K562 (cell line): ENCODE results near the gene APOO. TPM values are rescaled to one million over a fixed set of nuclear protein-coding genes. Genes with fewer than 3 reads are reported as not detected.
A peak's percentile ranks its signal among the peaks of the same experiment; 100 is the strongest.

ENCODE experiments used
- ATAC-seq: fragments of 200-7000 bp; cut with Tn5 transposase; 3 replicates; pipeline ENCODE4 v1.9.1; 2020; ENCODE audit warnings: moderate library complexity
- BruUV-seq: library from RNA; stranded (reverse); fragments of 400-500 nt; replicated peaks from 2 replicates; lab custom pipeline; 2021; lab: Mats Ljungman, UMichigan
- CTCF ChIA-PET: fragments of 300-600 bp; formaldehyde crosslinking; extraction: SDS; loops from one replicate; lab custom pipeline; 2021; ENCODE audit warnings: low intra/inter-chr PET ratio; lab: Yijun Ruan, JAX
- POLR2A ChIA-PET: fragments of 300-600, 350-650 bp; sonication (Branson Sonifier 250); formaldehyde crosslinking; extraction: SDS; loops from one replicate; lab custom pipeline; 2021; ENCODE audit warnings: antibody characterized with exemption, inconsistent platforms; lab: Yijun Ruan, JAX
- DNase-seq, 4 experiments: peaks; one replicate each; pipeline versions ENCODE4 v3.0.0 to v3.0.0-alpha.2; 2011 to 2018; ENCODE audit warnings: low spot score in 3 of 4, mixed read lengths in 3 of 4; ENCODE audit errors: extremely low read depth in 1 of 4
- FAIRE-seq: peaks from 2 replicates; lab custom pipeline; 2011; peaks lifted over from hg19 to GRCh38; lab: Jason Lieb, UNC
- H2AFZ ChIP-seq: 2 replicates; pipeline ENCODE4 v1.6.0; 2011; ENCODE audit warnings: low read depth, low read length, control low read depth, inconsistent platforms
- H3K27ac ChIP-seq: fragments of 200-600 bp; 3 replicates; pipeline ENCODE4 v1.8.0; 2011; ENCODE audit warnings: low read depth, mild to moderate bottlenecking, control low read depth, inconsistent platforms, low read length, moderate library complexity, mixed read lengths; ENCODE audit errors: extremely low read depth
- H3K27me3 ChIP-seq, 2 experiments: fragments of 300-600 bp in 1 of 2; 2 replicates in 1 of 2; 3 replicates in 1 of 2; pipeline versions ENCODE4 v1.6.0 to v1.8.0; 2011; ENCODE audit warnings: inconsistent platforms in 2 of 2, low read length in 2 of 2, mild to moderate bottlenecking in 1 of 2, mixed read lengths in 1 of 2, moderate library complexity in 1 of 2; ENCODE audit not compliant: control insufficient read depth in 2 of 2, insufficient read depth in 2 of 2
- H3K36me3 ChIP-seq: fragments of 300-600 bp; 3 replicates; pipeline ENCODE4 v1.8.0; 2011; ENCODE audit warnings: mild to moderate bottlenecking, low read length, inconsistent platforms; ENCODE audit not compliant: control insufficient read depth, insufficient read depth
- H3K4me1 ChIP-seq, 2 experiments: fragments of 200-600 bp in 1 of 2; replicated peaks in 1 of 2; 2 replicates in 1 of 2; 3 replicates in 1 of 2; pipeline versions ENCODE4 v1.5.1 to v1.8.0; 2011; ENCODE audit warnings: inconsistent platforms in 2 of 2, low read length in 2 of 2, mild to moderate bottlenecking in 1 of 2, mixed read lengths in 1 of 2, moderate library complexity in 1 of 2; ENCODE audit not compliant: control insufficient read depth in 2 of 2, insufficient read depth in 2 of 2
- H3K4me2 ChIP-seq: 2 replicates; pipeline ENCODE4 v1.6.1; 2011; ENCODE audit warnings: low read length, control low read depth, inconsistent platforms, mixed read lengths; ENCODE audit not compliant: insufficient read depth
- H3K4me3 ChIP-seq: fragments of 200-600 bp; sonication (generic), shearing (Covaris generic); 2 replicates; pipeline ENCODE4 v1.5.1; 2016; ENCODE audit warnings: control low read depth, inconsistent platforms
- H3K79me2 ChIP-seq: fragments of 200-600 bp; 3 replicates; pipeline ENCODE4 v1.8.0; 2011; ENCODE audit warnings: low read length, inconsistent platforms; ENCODE audit not compliant: control insufficient read depth, insufficient read depth
- H3K9ac ChIP-seq, 2 experiments: 2 replicates each; pipeline versions ENCODE4 v1.6.0 to v1.6.1; 2011; ENCODE audit warnings: low read depth in 2 of 2, low read length in 2 of 2, control low read depth in 1 of 2, inconsistent platforms in 1 of 2, mild to moderate bottlenecking in 1 of 2, mixed read lengths in 1 of 2; ENCODE audit not compliant: insufficient read depth in 1 of 2
- H3K9me1 ChIP-seq: one replicate; pipeline ENCODE4 v1.6.0; 2011; ENCODE audit warnings: inconsistent platforms, mild to moderate bottlenecking, low read length, moderate library complexity; ENCODE audit not compliant: control insufficient read depth, insufficient read depth
- H3K9me3 ChIP-seq: replicated peaks from 2 replicates; pipeline ENCODE4 v1.5.1; 2011; ENCODE audit warnings: low read depth, low read length, inconsistent platforms; ENCODE audit not compliant: control insufficient read depth, insufficient read depth
- H4K20me1 ChIP-seq: replicated peaks from 2 replicates; pipeline ENCODE4 v1.6.1; 2011; ENCODE audit warnings: low read length, inconsistent platforms, mixed read lengths; ENCODE audit not compliant: control insufficient read depth, insufficient read depth
- ARHGAP35 ChIP-seq: fragments of 450-650 bp; IDR thresholded peaks from 2 replicates; pipeline ENCODE4 v1.6.1; 2018; ENCODE audit not compliant: partially characterized antibody
- ATF1 ChIP-seq, 2 experiments: fragments of 450-650 bp in 1 of 2; IDR thresholded peaks; 2 replicates each; pipeline ENCODE4 v1.6.1; 2016; ENCODE audit warnings: missing compliant biosample characterization in 1 of 2, missing genetic modification characterization in 1 of 2
- CREB1 ChIP-seq, 2 experiments: sonication (generic) in 1 of 2; formaldehyde crosslinking in 1 of 2; IDR thresholded peaks; 2 replicates each; pipeline versions ENCODE4 v1.6.1 to v1.8.0; 2012 to 2022; ENCODE audit warnings: inconsistent platforms in 1 of 2, mild to moderate bottlenecking in 1 of 2, missing genetic modification reagents in 1 of 2, moderate library complexity in 1 of 2
- JUNB ChIP-seq: fragments of 450-650 bp; formaldehyde crosslinking; conservative IDR thresholded peaks from 2 replicates; pipeline ENCODE4 v1.4.0; 2020; ENCODE audit warnings: mild to moderate bottlenecking
- KLF10 ChIP-seq: fragments of 250-450 bp; sonication (Bioruptor Pico); IDR thresholded peaks from 2 replicates; pipeline ENCODE4 v1.6.1; 2021; ENCODE audit warnings: matching md5 sums
- MYC ChIP-seq, 2 experiments: fragments of 250-450 bp in 1 of 2; sonication (Bioruptor Pico) in 1 of 2; IDR thresholded peaks; 2 replicates each; pipeline versions ENCODE4 v1.5.1 to v1.6.1; 2012 to 2021; ENCODE audit warnings: low read depth in 2 of 2, borderline replicate concordance in 1 of 2, improper control_type of control experiment in 1 of 2, low read length in 1 of 2, mild to moderate bottlenecking in 1 of 2, moderate library complexity in 1 of 2
- TCF7L2 ChIP-seq: fragments of 150-350 bp; IDR thresholded peaks from 2 replicates; pipeline ENCODE4 v1.6.1; 2016; ENCODE audit warnings: low read depth, mild to moderate bottlenecking, low read length, moderate library complexity
- ZFP36 ChIP-seq: fragments of 150-350 bp; IDR thresholded peaks from 2 replicates; pipeline ENCODE4 v1.6.1; 2018; ENCODE audit warnings: low read length, low read depth; ENCODE audit not compliant: partially characterized antibody
- ZNF592 ChIP-seq: fragments of 450-650 bp; IDR thresholded peaks from 2 replicates; pipeline ENCODE4 v1.6.1; 2017; ENCODE audit warnings: antibody characterized with exemption, mild to moderate bottlenecking
- WGBS: fragments of 100-300 bp; shearing (Covaris generic); methylation state at CpG from one replicate; pipeline ENCODE4 v1.1.6; 2016; ENCODE audit warnings: low coverage, mixed read lengths; ENCODE audit not compliant: insufficient coverage; ENCODE audit errors: missing lambda C conversion rate; 5-methylcytosine and 5-hydroxymethylcytosine counted together
- in situ Hi-C: fragments of 300-500 bp; cut with MboI; formaldehyde crosslinking; loops from 4 replicates; pipeline ENCODE4 v1.15.0; 2018; ENCODE audit warnings: inconsistent platforms, mixed read lengths
- intact Hi-C: fragments of 100-400 bp; cut with micrococcal nuclease; formaldehyde crosslinking; loops from 2 replicates; pipeline ENCODE4 v1.14.2; 2022
- polyA plus RNA-seq, 8 experiments: library from polyadenylated mRNA; depleted of rRNA in 4 of 8; stranded (reverse) in 5 of 8; unstranded in 3 of 8; fragments of >200 nt; fragmentation: Nextera tagmentation in 2 of 8; fragmentation: Illumina TruSeq in 1 of 8; extraction: Ambion mirVana in 2 of 8; extraction: Trizol in 1 of 8; gene quantifications; 2 replicates each; pipeline versions ENCODE4 v1.2.1 to v1.2.3, GENCODE V29; 2011 to 2014; ENCODE audit warnings: inconsistent platforms in 1 of 8, missing spikeins in 1 of 8
- total RNA-seq, 7 experiments: library from RNA; depleted of rRNA in 6 of 7; stranded (reverse); fragments of >200 nt in 6 of 7; fragmentation: Illumina TruSeq in 2 of 7; extraction: Trizol in 2 of 7; gene quantifications; 2 replicates each; pipeline versions ENCODE4 v1.2.1 to v1.2.3, GENCODE V29; 2011 to 2021; ENCODE audit warnings: low replicate concordance in 1 of 7
- TF ChIP-seq, protein P1 (sequence below): sonication (generic); formaldehyde crosslinking; IDR thresholded peaks from 2 replicates; pipeline ENCODE4 v1.4.0; 2020; ENCODE audit warnings: mild to moderate bottlenecking, missing genetic modification reagents
- TF ChIP-seq, protein P2 (sequence below), 2 experiments: fragments of 450-650 bp in 1 of 2; IDR thresholded peaks; 2 replicates each; pipeline ENCODE4 v1.6.1; 2011 to 2017; ENCODE audit warnings: low read depth in 2 of 2, antibody characterized with exemption in 1 of 2, borderline replicate concordance in 1 of 2, low read length in 1 of 2, mild to moderate bottlenecking in 1 of 2, mixed read lengths in 1 of 2; ENCODE audit not compliant: control insufficient read depth in 1 of 2

The APOO gene
- total and polyA plus RNA-seq, 9 of the 15 experiments (the other 6 are each of a cell fraction or from before 2014, with no cell fraction given), result 37.3 to 76.4 (median 60.8) TPM

DNA sequence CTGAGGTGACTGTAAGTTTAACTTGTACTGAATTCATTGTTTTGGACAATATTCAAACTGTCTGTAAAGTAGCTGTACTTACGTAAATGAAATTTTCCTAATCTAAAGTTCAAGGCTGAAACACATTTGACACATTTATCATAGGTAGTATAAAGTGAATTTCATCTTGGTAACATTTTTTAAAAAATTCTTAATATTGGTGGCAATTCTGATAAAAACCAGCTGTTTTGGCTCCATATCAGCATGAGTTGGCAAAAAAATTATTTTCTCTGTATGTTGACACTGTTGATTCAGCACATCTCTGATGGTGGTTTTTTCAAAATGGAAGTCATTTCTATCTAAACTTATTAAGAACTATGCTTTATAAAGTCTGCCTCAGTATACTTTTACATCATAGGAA is 31.0 kb upstream of the APOO start:
- in situ Hi-C loops, result no loop called here
- Histone ChIP-seq H2AFZ (peak overlapping the region; percentile 73), H3K27me3 (no peaks in the 10 kb centered on the region), H3K9ac (peak overlapping the region in 1 of 2 experiments; percentile 24; a peak in 1 of 4 replicates), H3K4me1 (peaks cover 0 to 11% of the 10 kb centered on the region in 2 experiments; a peak in 3 of 5 replicates), H3K4me3 (no peak overlapping the region), H3K79me2 (no peaks in the 10 kb centered on the region), H4K20me1 (no peaks in the 10 kb centered on the region), H3K36me3 (no peaks in the 10 kb centered on the region), H3K27ac (peak overlapping the region; percentile 59; the same call in 2 of the 3 replicates), H3K9me3 (no peaks in the 10 kb centered on the region), H3K9me1 (no peaks in the 10 kb centered on the region), H3K4me2 (no peak overlapping the region; the same call in 1 of the 2 replicates)
- peak in 2 of 4 experiments; percentile 14 to 22 for DNase-seq
- no peak for FAIRE-seq
- peak; percentile 75 for ATAC-seq
- ChIA-PET POLR2A (interaction anchor here (0.6 to 1.4 kb wide), 3 partner anchors 14 to 115 kb away, joined by 3 to 5 read pairs (median 4); no protein-coding TSS in a partner anchor), CTCF (no interaction called here)
- 80% methylated on average over 1 of the region's 1 CpG for WGBS
- intact Hi-C loops, result no loop called here
- no TSS peak for BruUV-seq
- no peak for TF ChIP-seq KLF10 (CRISPR knock-in tag)
- TF ChIP-seq MYC (IDR thresholded peaks at IDR 0.05; ENCODE audit: low read depth, low read length), result no peak
- no peak for TF ChIP-seq MYC (CRISPR knock-in tag; IDR thresholded peaks at IDR 0.05; ENCODE audit: borderline replicate concordance, low read depth)
- no peak for TF ChIP-seq ATF1 (CRISPR knock-in tag; IDR thresholded peaks at IDR 0.05)
- TF ChIP-seq ATF1 (tag; IDR thresholded peaks at IDR 0.05), result no peak
- TF ChIP-seq ZNF592, result peak; percentile 86
- TF ChIP-seq CREB1 (IDR thresholded peaks at IDR 0.05), result no peak
- no peak for TF ChIP-seq CREB1 (CRISPR knock-in tag; IDR thresholded peaks at IDR 0.05)
- TF ChIP-seq TCF7L2, result no peak
- TF ChIP-seq, protein P1, sequence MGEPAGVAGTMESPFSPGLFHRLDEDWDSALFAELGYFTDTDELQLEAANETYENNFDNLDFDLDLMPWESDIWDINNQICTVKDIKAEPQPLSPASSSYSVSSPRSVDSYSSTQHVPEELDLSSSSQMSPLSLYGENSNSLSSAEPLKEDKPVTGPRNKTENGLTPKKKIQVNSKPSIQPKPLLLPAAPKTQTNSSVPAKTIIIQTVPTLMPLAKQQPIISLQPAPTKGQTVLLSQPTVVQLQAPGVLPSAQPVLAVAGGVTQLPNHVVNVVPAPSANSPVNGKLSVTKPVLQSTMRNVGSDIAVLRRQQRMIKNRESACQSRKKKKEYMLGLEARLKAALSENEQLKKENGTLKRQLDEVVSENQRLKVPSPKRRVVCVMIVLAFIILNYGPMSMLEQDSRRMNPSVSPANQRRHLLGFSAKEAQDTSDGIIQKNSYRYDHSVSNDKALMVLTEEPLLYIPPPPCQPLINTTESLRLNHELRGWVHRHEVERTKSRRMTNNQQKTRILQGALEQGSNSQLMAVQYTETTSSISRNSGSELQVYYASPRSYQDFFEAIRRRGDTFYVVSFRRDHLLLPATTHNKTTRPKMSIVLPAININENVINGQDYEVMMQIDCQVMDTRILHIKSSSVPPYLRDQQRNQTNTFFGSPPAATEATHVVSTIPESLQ (CRISPR knock-in tag), result no peak
- TF ChIP-seq JUNB (CRISPR knock-in tag), result no peak
- TF ChIP-seq ARHGAP35, result no peak
- TF ChIP-seq ZFP36, result no peak
- TF ChIP-seq, protein P2, sequence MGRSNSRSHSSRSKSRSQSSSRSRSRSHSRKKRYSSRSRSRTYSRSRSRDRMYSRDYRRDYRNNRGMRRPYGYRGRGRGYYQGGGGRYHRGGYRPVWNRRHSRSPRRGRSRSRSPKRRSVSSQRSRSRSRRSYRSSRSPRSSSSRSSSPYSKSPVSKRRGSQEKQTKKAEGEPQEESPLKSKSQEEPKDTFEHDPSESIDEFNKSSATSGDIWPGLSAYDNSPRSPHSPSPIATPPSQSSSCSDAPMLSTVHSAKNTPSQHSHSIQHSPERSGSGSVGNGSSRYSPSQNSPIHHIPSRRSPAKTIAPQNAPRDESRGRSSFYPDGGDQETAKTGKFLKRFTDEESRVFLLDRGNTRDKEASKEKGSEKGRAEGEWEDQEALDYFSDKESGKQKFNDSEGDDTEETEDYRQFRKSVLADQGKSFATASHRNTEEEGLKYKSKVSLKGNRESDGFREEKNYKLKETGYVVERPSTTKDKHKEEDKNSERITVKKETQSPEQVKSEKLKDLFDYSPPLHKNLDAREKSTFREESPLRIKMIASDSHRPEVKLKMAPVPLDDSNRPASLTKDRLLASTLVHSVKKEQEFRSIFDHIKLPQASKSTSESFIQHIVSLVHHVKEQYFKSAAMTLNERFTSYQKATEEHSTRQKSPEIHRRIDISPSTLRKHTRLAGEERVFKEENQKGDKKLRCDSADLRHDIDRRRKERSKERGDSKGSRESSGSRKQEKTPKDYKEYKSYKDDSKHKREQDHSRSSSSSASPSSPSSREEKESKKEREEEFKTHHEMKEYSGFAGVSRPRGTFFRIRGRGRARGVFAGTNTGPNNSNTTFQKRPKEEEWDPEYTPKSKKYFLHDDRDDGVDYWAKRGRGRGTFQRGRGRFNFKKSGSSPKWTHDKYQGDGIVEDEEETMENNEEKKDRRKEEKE (IDR thresholded peaks at IDR 0.05; ENCODE audit: borderline replicate concordance in 1 of 2, control insufficient read depth in 1 of 2, low read depth in 2 of 2, low read length in 1 of 2), result no peak
